Stimulated activated CD4-positive, alpha-beta T cell treated with anti-CD3 and anti-CD28 coated beads, Interleukin-15, amount 100 ng/mL, for 1 hour (primary cell): Measurements from ENCODE around the gene IL17REL.

Experiments
- DNase-seq, 2 donors: peaks; one replicate each; pipeline ENCODE4 v3.0.0-alpha.2; 2020; ENCODE audit warnings: low read depth in 1 of 2, low spot score in 1 of 2

Gene IL17REL

DNA sequence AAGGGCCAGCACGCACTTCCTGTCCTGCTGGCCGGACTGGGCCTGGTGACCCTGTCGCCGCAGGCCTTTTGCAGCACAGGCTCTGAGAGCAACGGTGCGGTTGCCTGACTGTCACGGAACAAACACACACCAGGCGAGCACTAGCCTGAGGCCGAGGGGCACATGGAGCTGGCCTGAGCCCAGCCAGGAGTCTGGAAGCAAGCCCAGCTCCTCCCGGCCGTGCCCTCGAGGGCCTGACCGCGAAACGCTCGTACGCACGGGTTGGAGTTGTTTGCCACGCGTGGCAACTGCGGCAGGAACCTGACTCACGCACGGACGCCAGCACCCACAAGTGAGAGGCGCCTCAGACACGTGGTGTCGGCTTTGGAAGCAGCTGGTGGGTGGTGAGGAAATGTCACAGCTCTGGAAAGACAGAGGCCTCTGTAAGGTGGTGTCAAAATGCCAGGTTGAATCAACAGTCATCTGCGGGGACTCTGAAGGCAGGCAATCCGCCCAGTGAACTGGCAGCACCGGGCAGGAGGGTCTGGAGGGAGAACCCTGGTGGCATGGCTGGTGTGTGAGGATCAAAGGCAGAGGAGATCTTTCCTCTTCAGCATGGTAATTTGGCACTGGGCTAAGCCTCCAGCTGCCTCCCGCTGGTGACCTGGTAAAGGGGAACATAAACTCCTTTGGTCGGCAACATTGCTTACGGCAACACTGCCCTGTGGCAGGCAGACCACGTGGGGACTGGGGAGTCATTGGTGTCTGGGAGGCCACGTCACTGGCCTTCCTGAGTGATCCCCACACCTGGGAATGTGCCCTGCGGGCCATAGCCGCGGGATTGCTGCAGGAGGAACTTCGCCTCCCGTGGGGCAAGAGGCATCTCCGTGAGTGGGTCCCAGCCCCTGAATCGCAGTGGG lies 15.3 kb upstream of the IL17REL start:
- peak in 1 of 2 donors; percentile 16 for DNase-seq

DNA sequence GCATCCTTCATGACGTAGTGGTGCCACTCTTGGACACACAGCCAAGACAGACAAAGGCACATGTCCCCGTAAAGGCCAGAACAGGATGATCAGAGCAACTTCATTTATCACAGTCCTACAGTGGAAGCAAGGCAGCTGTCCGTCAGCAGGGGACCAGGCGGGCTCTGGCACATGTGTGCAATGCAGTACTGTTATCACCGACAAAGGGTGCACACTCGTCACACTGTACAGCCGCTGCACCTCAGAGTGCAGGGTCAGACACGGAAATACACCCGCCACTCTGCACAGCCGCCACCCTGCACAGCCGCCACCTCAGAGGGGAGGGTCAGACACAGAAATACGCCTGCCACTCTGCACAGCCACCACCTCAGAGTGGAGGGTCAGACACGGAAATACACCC lies 13.4 kb upstream of the IL17REL start:
- DNase-seq: no peak

GRCh38 chr22:50022171-50022819 lies 9.7 kb upstream of the IL17REL start:
- DNase-seq: no peak

DNA sequence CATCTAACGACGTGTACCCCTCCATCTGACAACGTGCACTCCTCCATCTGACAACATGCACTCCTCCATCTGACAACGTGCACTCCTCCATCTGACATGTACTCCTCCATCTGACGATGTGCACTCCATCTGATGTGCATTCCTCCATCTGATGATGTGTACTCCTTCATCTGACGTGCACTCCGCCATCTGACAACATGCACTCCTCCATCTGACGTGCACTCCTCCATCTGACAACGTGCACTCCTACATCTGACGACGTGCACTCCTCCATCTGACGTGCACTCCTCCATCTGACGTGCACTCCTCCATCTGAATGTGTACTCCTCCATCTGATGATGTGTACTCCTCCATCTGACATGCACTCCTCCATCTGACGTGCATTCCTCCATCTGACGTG lies 8.0 kb upstream of the IL17REL start:
- no peak for DNase-seq

- DNase-seq: no peak
Measured at GRCh38 chr22:50019316-50019715, 6.8 kb upstream of the IL17REL start.

- DNase-seq: no peak
Measured at GRCh38 chr22:50018608-50019285, 6.2 kb upstream of the IL17REL start.

DNA sequence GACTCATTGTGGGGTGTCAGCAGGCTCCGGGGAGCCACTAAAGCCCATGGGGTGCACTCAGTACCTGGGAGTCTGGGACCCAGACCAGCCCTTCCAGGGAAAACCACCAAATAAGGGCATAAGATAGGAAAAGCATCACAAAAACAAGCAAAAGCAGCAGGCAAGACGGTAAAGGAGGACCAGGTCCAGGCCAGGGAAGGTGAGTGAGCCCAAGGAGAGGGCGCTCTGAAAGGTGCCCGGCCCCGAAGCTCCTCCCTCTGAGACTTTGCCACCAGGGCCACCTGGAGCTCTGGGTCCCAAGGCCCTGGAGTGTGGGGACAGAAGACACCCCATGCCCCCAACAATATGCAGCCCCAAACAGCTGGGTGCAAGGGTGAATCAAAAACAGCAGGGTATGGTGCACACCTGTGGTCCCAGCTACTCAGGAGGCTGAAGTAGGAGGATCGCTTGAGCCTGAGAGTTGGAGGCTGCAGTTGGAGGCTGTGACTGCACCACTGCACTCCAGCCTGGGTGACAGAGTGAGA lies 5.2 kb upstream of the IL17REL start:
- DNase-seq: no peak

- DNase-seq: peak; percentile 19 to 60
Measured at GRCh38 chr22:50016988-50017700, 4.6 kb upstream of the IL17REL start.

DNA sequence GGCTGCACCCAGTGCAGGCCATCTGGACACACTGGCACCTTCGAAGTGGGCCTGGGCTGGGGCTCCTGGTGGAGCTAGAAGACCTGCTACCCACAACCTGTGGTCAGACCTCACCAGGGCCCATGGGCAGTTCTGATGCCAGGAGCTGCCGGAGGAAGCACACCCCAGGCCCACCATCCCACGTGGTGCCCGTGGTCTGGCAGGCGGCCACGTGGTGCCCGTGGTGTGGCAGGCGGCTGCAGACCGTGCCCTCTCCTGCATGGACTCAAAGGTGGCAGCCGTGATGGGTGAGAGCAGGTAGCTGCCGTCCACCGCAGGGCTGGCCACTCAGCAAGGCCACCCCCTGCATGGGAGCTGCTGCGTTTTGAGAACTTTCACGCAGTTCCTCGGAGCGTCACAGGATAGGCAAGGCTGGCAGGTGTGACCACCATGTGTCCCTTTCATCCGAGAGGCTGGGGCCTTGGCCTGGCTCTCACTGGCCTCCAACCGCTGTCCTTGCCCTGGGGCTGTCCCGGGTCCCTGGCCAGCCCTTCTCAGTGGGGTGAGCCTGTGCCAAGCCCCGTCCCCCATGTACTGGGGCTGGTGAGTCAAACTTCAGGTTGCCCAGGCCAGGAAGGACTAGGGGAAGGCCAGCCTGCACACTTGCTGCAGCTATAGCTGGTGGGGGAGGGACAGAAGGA lies 3.9 kb upstream of the IL17REL start:
- no peak for DNase-seq

DNA sequence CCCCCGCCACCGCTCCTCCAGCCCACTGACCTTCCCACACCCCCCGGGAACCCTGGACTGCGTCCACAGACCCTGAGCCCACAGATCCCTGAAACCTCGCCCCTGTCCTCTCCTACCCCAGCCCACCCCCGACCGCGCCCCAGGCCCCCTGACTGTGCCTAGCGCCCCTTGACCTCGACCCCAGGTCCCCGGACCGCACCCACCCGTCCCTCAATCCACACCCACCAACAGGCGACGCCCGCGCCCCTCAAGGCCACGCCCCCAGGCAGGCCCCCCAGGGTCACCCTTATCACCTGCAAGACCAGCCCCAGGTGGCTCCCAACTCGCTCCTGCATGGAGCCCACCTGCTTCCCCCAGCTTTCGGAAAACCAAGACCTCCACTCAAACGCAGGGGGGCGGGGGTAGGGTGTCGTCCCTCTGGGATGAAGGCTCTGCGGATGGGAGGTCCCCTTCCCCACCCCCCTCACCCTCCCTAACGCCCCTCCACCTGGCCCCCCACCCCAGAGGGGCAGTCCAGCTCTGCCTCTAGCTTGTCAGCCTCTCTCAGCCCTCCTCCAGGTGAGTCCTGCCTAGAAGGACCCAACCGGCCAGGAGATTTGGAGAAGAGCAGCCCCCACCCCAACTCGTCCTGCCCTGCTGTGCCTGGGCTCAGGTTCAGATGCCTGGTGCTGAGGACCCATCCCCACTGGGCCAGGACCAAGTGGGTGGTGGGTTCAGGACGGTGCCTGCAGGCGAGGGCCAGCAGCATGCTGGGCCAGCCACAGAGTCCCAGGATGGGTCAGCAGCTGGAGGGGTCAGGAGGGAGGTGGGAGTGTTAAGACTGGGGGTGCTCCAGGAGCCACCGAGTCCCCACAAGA lies 3.1 kb upstream of the IL17REL start:
- DNase-seq: no peak

DNA sequence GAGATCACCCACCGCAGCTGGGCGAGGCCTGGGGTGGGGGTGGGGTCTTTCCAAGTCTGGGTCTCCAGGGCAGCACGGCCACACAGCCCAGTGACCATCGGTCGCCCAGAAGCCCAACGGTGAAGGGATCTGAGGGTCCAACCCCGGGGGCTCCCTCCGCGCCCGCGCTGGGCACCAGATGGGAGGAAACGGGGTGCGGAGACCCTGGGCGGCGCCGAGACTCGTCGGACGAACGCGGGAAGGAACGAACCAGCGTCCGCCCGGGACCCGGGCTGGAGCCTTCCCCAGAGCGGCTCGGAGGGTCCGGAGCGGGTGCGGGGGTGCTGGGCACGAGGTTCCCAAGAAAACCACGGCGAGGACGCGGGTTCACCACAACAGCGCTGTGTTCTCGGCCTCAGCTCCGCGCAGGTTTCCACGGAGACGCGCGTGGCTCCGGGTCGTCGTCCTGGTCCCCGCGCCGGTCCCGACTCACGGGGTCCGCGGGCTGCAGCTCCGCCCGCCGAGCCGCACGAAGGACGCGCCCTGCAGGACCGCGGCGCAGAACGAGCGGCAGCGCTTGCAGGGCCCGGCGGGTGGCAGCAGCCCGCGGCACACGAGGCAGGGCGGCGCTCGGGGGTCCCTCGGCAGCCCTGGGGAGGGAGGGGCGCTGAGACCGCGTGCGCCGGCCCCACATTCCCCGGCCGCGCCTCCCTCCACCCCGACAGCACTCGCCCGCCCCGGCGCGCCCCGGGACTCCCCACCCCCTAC lies 2.3 kb upstream of the IL17REL start:
- DNase-seq: no peak

DNA sequence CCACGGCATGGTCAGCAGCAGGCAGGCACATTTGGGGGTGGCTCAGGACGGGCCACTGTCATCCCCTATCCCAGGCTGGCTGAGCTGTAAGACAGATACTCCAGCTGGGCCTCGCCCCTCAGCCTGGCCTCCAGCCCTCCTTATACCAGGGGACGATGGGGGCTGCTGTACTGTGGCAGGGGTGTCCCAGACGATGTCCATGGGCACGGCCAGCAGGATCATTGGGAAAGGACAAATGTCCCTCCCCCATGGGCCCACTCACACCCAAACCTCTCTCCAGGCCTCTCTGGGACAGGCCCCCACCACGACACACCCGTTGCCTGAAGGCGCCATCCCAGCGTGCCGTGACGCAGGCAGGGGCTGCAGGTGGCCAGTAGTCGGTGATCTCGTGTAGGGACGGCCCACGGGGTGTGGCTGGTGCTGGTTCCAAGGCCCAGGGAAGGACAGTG lies 1.5 kb upstream of the IL17REL start:
- no peak for DNase-seq

DNA sequence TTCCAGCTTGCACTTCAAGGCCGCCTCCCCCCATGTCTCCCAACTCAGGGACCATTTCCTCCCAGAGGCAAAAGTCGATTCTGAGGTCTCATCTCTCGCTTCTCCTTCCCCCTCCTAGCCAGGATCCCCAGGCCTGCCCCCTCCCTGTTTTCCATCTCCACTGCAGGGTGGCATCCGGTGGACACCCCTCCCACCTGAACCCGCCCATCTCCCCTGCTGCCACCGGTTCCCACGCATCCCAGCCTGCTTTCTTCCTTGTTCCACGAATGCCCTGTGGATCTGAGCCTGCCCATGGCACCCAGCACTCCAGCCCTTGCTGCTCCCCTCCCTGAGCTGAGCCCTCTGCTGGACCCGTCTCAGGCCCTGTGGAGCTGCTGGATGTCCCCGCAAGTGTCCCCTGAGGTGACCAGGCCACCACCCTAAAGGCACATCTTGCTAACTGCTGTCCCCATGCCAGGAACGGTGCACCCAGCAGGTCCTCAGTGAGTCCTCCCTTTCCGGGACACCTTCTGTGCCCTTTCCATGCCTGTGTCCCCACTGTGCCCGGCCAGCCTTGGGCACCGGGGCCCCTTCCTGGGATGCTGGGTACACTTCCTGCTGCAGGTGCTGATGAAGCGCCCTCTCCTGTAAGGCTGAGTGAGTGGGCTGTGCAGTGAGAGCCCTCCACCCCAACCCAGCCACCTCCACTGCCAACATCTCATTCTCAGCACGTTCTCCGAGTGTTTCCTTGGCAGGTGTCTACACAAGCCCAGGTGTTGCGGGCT lies 936 bp downstream of the IL17REL start:
- DNase-seq: no peak

GRCh38 chr22:50010676-50011446 lies 1.7 kb downstream of the IL17REL start:
- peak; percentile 29 to 64 for DNase-seq

- no peak for DNase-seq
Measured at GRCh38 chr22:50009765-50010675, 2.5 kb downstream of the IL17REL start.

GRCh38 chr22:50009251-50009650 lies 3.3 kb downstream of the IL17REL start:
- DNase-seq: no peak
